IMR-90 (cell line): Measurements from ENCODE around the gene GJA4. TPM values are rescaled to one million over a fixed set of nuclear protein-coding genes. Genes with fewer than 3 reads are reported as not detected.
A peak's percentile ranks its signal among the peaks of the same experiment; 100 is the strongest.

Source experiments
- ATAC-seq: fragments of 200-7000 bp; cut with Tn5 transposase; 2 replicates; pipeline ENCODE4 v1.9.1; 2020; ENCODE audit warnings: low read depth, mild to moderate bottlenecking, moderate library complexity
- BruUV-seq: library from RNA; stranded (reverse); fragments of 400-500 nt; replicated peaks from 2 replicates; lab custom pipeline; 2021; lab: Mats Ljungman, UMichigan
- CTCF ChIA-PET: fragments of 300-600 bp; formaldehyde crosslinking; extraction: SDS; loops from one replicate; lab custom pipeline; 2021; ENCODE audit warnings: antibody characterized with exemption; lab: Yijun Ruan, JAX
- POLR2A ChIA-PET: fragments of 300-600 bp; sonication (Branson Sonifier 250); formaldehyde crosslinking; loops from one replicate; lab custom pipeline; 2022; ENCODE audit warnings: antibody characterized with exemption; ENCODE audit not compliant: unreplicated experiment; lab: Charles Lee
- DNase-seq: peaks from one replicate; pipeline ENCODE4 v3.0.0; 2013
- H2AFZ ChIP-seq: replicated peaks from 2 replicates; pipeline ENCODE3; 2013; ENCODE audit warnings: low read length, mild to moderate bottlenecking; ENCODE audit not compliant: poor library complexity
- H2AK5ac ChIP-seq: 2 replicates; pipeline ENCODE4 v1.6.1; 2013; ENCODE audit warnings: low read depth, low read length, inconsistent platforms
- H2AK9ac ChIP-seq: replicated peaks from 2 replicates; pipeline ENCODE3; 2013; ENCODE audit warnings: mild to moderate bottlenecking, low read depth, low read length, moderate library complexity; ENCODE audit not compliant: poor library complexity
- H2BK120ac ChIP-seq: 2 replicates; pipeline ENCODE4 v1.6.1; 2013; ENCODE audit warnings: low read depth, low read length, inconsistent platforms
- H2BK15ac ChIP-seq: 3 replicates; pipeline ENCODE4 v1.6.1; 2013; ENCODE audit warnings: low read depth, low read length, inconsistent platforms
- H2BK20ac ChIP-seq: 2 replicates; pipeline ENCODE4 v1.6.1; 2013; ENCODE audit warnings: low read depth, mild to moderate bottlenecking, inconsistent platforms, low read length, moderate library complexity
- H2BK5ac ChIP-seq: 2 replicates; pipeline ENCODE4 v1.6.1; 2013; ENCODE audit warnings: mild to moderate bottlenecking, low read depth, low read length, inconsistent platforms; ENCODE audit not compliant: poor library complexity, severe bottlenecking
- H3K14ac ChIP-seq: replicated peaks from 2 replicates; pipeline ENCODE4 v1.6.1; 2013; ENCODE audit warnings: low read depth, low read length, inconsistent platforms
- H3K18ac ChIP-seq: 2 replicates; pipeline ENCODE4 v1.6.1; 2013; ENCODE audit warnings: low read depth, low read length, control low read depth
- H3K23ac ChIP-seq: 2 replicates; pipeline ENCODE4 v1.6.1; 2013; ENCODE audit warnings: low read depth, low read length, inconsistent platforms
- H3K27ac ChIP-seq: 2 replicates; pipeline ENCODE4 v1.5.1; 2013; ENCODE audit warnings: mild to moderate bottlenecking, control low read depth, low read length; ENCODE audit not compliant: insufficient read depth
- H3K27me3 ChIP-seq: 2 replicates; pipeline ENCODE4 v1.6.1; 2013; ENCODE audit warnings: low read length; ENCODE audit not compliant: control insufficient read depth, insufficient read depth
- H3K36me3 ChIP-seq: 2 replicates; pipeline ENCODE4 v1.6.1; 2013; ENCODE audit warnings: low read length, mixed read lengths; ENCODE audit not compliant: control insufficient read depth, insufficient read depth
- H3K4ac ChIP-seq: 2 replicates; pipeline ENCODE4 v1.6.1; 2013; ENCODE audit warnings: low read depth, low read length, inconsistent platforms
- H3K4me1 ChIP-seq: 2 replicates; pipeline ENCODE4 v1.6.1; 2013; ENCODE audit warnings: low read length, mixed read lengths; ENCODE audit not compliant: control insufficient read depth, insufficient read depth
- H3K4me2 ChIP-seq: 2 replicates; pipeline ENCODE4 v1.6.1; 2013; ENCODE audit warnings: low read depth, mild to moderate bottlenecking, control low read depth, low read length, moderate library complexity
- H3K4me3 ChIP-seq: 2 replicates; pipeline ENCODE4 v1.5.1; 2013; ENCODE audit warnings: low read depth, mild to moderate bottlenecking, control low read depth, low read length, moderate library complexity; ENCODE audit not compliant: insufficient read depth
- H3K56ac ChIP-seq: 2 replicates; pipeline ENCODE4 v1.6.1; 2013; ENCODE audit warnings: low read length, inconsistent platforms; ENCODE audit not compliant: insufficient read depth; ENCODE audit errors: extremely low read depth
- H3K79me1 ChIP-seq, 2 experiments: 2 replicates each; pipeline ENCODE4 v1.6.1; 2013; ENCODE audit warnings: low read length in 2 of 2, inconsistent platforms in 1 of 2, low read depth in 1 of 2
- H3K9ac ChIP-seq: 2 replicates; pipeline ENCODE4 v1.6.1; 2013; ENCODE audit warnings: low read depth, low read length, control low read depth
- H3K9me1 ChIP-seq: 2 replicates; pipeline ENCODE4 v1.6.1; 2013; ENCODE audit warnings: low read length, inconsistent platforms; ENCODE audit not compliant: insufficient read depth
- H3K9me3 ChIP-seq: 2 replicates; pipeline ENCODE4 v1.6.1; 2013; ENCODE audit warnings: low read length; ENCODE audit not compliant: control insufficient read depth, insufficient read depth
- H4K20me1 ChIP-seq: 2 replicates; pipeline ENCODE4 v1.6.1; 2013; ENCODE audit warnings: low read length, inconsistent platforms; ENCODE audit not compliant: insufficient read depth
- H4K5ac ChIP-seq: 2 replicates; pipeline ENCODE4 v1.6.1; 2013; ENCODE audit warnings: mild to moderate bottlenecking, low read depth, low read length, control low read depth
- H4K8ac ChIP-seq, 2 experiments: 2 replicates each; pipeline ENCODE4 v1.6.1; 2013; ENCODE audit warnings: low read depth in 2 of 2, low read length in 2 of 2, control low read depth in 1 of 2, inconsistent platforms in 1 of 2
- H4K91ac ChIP-seq: 2 replicates; pipeline ENCODE4 v1.6.1; 2013; ENCODE audit warnings: low read depth, low read length, inconsistent platforms; ENCODE audit not compliant: insufficient read depth
- BHLHE40 ChIP-seq: fragments of 150-350 bp; IDR thresholded peaks from 2 replicates; pipeline ENCODE4 v1.6.1; 2016; ENCODE audit warnings: mild to moderate bottlenecking, low read depth, low read length
- CEBPB ChIP-seq: IDR thresholded peaks from 2 replicates; pipeline ENCODE4 v1.6.1; 2012; ENCODE audit warnings: low read depth, low read length, improper control_type of control experiment
- CHD1 ChIP-seq: IDR thresholded peaks from 2 replicates; pipeline ENCODE4 v1.6.1; 2012; ENCODE audit warnings: low read depth, low read length, improper control_type of control experiment
- ELK1 ChIP-seq: fragments of 150-350 bp; IDR thresholded peaks from 2 replicates; pipeline ENCODE4 v1.6.1; 2016; ENCODE audit warnings: low read depth, mild to moderate bottlenecking, low read length, moderate library complexity, borderline replicate concordance
- FOS ChIP-seq: fragments of 150-350 bp; IDR thresholded peaks from 2 replicates; pipeline ENCODE4 v1.6.1; 2016; ENCODE audit warnings: low read depth, low read length
- MAFK ChIP-seq: IDR thresholded peaks from 2 replicates; pipeline ENCODE4 v1.6.1; 2012; ENCODE audit warnings: low read depth, low read length, improper control_type of control experiment
- MAZ ChIP-seq: IDR thresholded peaks from 2 replicates; pipeline ENCODE4 v1.6.1; 2012; ENCODE audit warnings: low read depth, mild to moderate bottlenecking, low read length, improper control_type of control experiment, moderate library complexity, borderline replicate concordance
- MXI1 ChIP-seq: IDR thresholded peaks from 2 replicates; pipeline ENCODE4 v1.6.1; 2012; ENCODE audit warnings: low read depth, mild to moderate bottlenecking, low read length, moderate library complexity, borderline replicate concordance
- NFE2L2 ChIP-seq: fragments of 150-350 bp; IDR thresholded peaks from 2 replicates; pipeline ENCODE4 v1.6.1; 2016; ENCODE audit warnings: low read depth, mild to moderate bottlenecking, low read length
- POLR2A ChIP-seq: IDR thresholded peaks from 2 replicates; pipeline ENCODE4 v1.6.1; 2012; ENCODE audit warnings: mild to moderate bottlenecking, low read depth, low read length
- RAD21 ChIP-seq: IDR thresholded peaks from 2 replicates; pipeline ENCODE4 v1.6.1; 2012; ENCODE audit warnings: low read length, improper control_type of control experiment
- RCOR1 ChIP-seq: IDR thresholded peaks from 2 replicates; pipeline ENCODE4 v1.6.1; 2012; ENCODE audit warnings: mild to moderate bottlenecking, low read length, improper control_type of control experiment; ENCODE audit not compliant: insufficient replicate concordance
- RFX5 ChIP-seq: IDR thresholded peaks from 2 replicates; pipeline ENCODE4 v1.8.0; 2012; ENCODE audit warnings: low read depth, mild to moderate bottlenecking, low read length, moderate library complexity
- SMC3 ChIP-seq: fragments of 150-350 bp; IDR thresholded peaks from 2 replicates; pipeline ENCODE4 v1.6.1; 2016; ENCODE audit warnings: low read depth, mild to moderate bottlenecking, antibody characterized with exemption, low read length, moderate library complexity
- USF2 ChIP-seq: fragments of 150-350 bp; IDR thresholded peaks from 2 replicates; pipeline ENCODE4 v1.6.1; 2017; ENCODE audit warnings: mild to moderate bottlenecking, antibody characterized with exemption, low read length, low read depth
- WGBS, 2 experiments: methylation state at CpG; one replicate each; pipeline versions ENCODE4 v1.1.5 to v1.1.7; 2013; ENCODE audit warnings: missing lambda C conversion rate in 2 of 2; ENCODE audit not compliant: insufficient read length in 1 of 2; ENCODE audit errors: extremely low coverage in 2 of 2; 5-methylcytosine and 5-hydroxymethylcytosine counted together
- dilution Hi-C: fragments of 300-500 bp; cut with HindIII; formaldehyde crosslinking; loops from one replicate; pipeline ENCODE4 v1.14.3; 2018; ENCODE audit warnings: low sequenced_read_pairs; ENCODE audit not compliant: unreplicated experiment
- in situ Hi-C: fragments of 300-500 bp; cut with MboI; formaldehyde crosslinking; loops from 3 replicates; pipeline ENCODE4 v1.14.3; 2019; ENCODE audit warnings: low sequenced_read_pairs, inconsistent platforms, mixed read lengths
- intact Hi-C: fragments of 100-400 bp; cut with micrococcal nuclease; formaldehyde crosslinking; loops from 2 replicates; pipeline ENCODE4 v1.10.0; 2022
- polyA plus RNA-seq, 3 experiments: library from polyadenylated mRNA; depleted of rRNA; stranded (reverse); fragments of >200 nt; gene quantifications; 2 replicates each; pipeline ENCODE4 v1.2.3, GENCODE V29; 2012; ENCODE audit warnings: low replicate concordance in 1 of 3
- total RNA-seq: library from RNA; depleted of rRNA; stranded (reverse); fragments of >200 nt; gene quantifications from 2 replicates; pipeline ENCODE4 v1.2.3, GENCODE V29; 2012
- TF ChIP-seq, protein P1 (sequence below): conservative IDR thresholded peaks from 2 replicates; pipeline ENCODE4 v1.5.1; 2012; ENCODE audit warnings: mild to moderate bottlenecking, low read depth, low read length, improper control_type of control experiment

The GJA4 gene
- total and polyA plus RNA-seq, 2 of the 4 experiments (the other 2 are of a cell fraction): not detected

GRCh38 chr1:34824817-34825454 lies 32.1 kb downstream of the GJA4 start:
- intact Hi-C loops: no loop called here
- H3K27ac ChIP-seq: no peak overlapping the region

More at GRCh38 chr1:34824817-34825454, 32.1 kb downstream of the GJA4 start:
- H2BK120ac ChIP-seq: no peak overlapping the region
- dilution Hi-C loops (no loop called here), in situ Hi-C loops (no loop called here)
- H3K14ac ChIP-seq: no peak overlapping the region
- H3K4me3 ChIP-seq: no peak overlapping the region
- H4K91ac ChIP-seq: no peak overlapping the region
- POLR2A ChIA-PET: no interaction called here
- no peak for DNase-seq
- no peak overlapping the region for H3K56ac ChIP-seq
- no peak overlapping the region for H3K18ac ChIP-seq
- CTCF ChIA-PET: no interaction called here
- no peaks in the 10 kb centered on the region for H3K27me3 ChIP-seq
- H3K23ac ChIP-seq: no peak overlapping the region
- WGBS, 2 experiments: 86% methylated on average over 1 of the region's 3 CpGs; no CpG with 5 or more reads in 1 of the 2 experiments
- H2BK15ac ChIP-seq: no peak overlapping the region
- no peak overlapping the region for H2BK5ac ChIP-seq
- H3K79me1 ChIP-seq: no peaks in the 10 kb centered on the region
- H3K4me2 ChIP-seq: no peak overlapping the region
- no peak overlapping the region for H4K5ac ChIP-seq
- no peaks in the 10 kb centered on the region for H3K36me3 ChIP-seq
- TF ChIP-seq RAD21 (no peak), FOS (no peak), ELK1 (no peak), RCOR1 (no peak), MAZ (no peak), POLR2A (no peak), SMC3 (no peak), NFE2L2 (no peak), CHD1 (no peak), USF2 (no peak), MAFK (no peak), MXI1 (no peak), BHLHE40 (no peak), CEBPB (no peak), RFX5 (no peak)
- TF ChIP-seq, protein P1, sequence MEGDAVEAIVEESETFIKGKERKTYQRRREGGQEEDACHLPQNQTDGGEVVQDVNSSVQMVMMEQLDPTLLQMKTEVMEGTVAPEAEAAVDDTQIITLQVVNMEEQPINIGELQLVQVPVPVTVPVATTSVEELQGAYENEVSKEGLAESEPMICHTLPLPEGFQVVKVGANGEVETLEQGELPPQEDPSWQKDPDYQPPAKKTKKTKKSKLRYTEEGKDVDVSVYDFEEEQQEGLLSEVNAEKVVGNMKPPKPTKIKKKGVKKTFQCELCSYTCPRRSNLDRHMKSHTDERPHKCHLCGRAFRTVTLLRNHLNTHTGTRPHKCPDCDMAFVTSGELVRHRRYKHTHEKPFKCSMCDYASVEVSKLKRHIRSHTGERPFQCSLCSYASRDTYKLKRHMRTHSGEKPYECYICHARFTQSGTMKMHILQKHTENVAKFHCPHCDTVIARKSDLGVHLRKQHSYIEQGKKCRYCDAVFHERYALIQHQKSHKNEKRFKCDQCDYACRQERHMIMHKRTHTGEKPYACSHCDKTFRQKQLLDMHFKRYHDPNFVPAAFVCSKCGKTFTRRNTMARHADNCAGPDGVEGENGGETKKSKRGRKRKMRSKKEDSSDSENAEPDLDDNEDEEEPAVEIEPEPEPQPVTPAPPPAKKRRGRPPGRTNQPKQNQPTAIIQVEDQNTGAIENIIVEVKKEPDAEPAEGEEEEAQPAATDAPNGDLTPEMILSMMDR: no peak
- ATAC-seq: no peak
- no peak overlapping the region for H2BK20ac ChIP-seq
- no peaks in the 10 kb centered on the region for H4K20me1 ChIP-seq
- no peak overlapping the region for H4K8ac ChIP-seq
- H3K4me1 ChIP-seq: no peaks in the 10 kb centered on the region
- H3K9me3 ChIP-seq: no peaks in the 10 kb centered on the region
- no peak overlapping the region for H3K4ac ChIP-seq
- peak overlapping the region; percentile 14 for H2AFZ ChIP-seq
- BruUV-seq: no TSS peak
- H3K9ac ChIP-seq: no peak overlapping the region
- H2AK5ac ChIP-seq: no peak overlapping the region
- H3K9me1 ChIP-seq: no peaks in the 10 kb centered on the region
- no peak overlapping the region for H2AK9ac ChIP-seq
